Astrocyte of the cerebellum (primary cell): ENCODE measurements around the gene AEBP2.

Experiments used
- DNase-seq: peaks from one replicate; pipeline ENCODE4 v3.0.0-alpha.2; 2011; ENCODE audit warnings: low read depth
- H3K4me3 ChIP-seq: 2 replicates; pipeline ENCODE4 v1.5.1; 2011; ENCODE audit warnings: mild to moderate bottlenecking, low read depth, low read length, moderate library complexity
- CTCF ChIP-seq: IDR thresholded peaks from 2 replicates; pipeline ENCODE4 v1.5.1; 2012; ENCODE audit warnings: low read length, low read depth, moderate library complexity, mild to moderate bottlenecking; ENCODE audit errors: missing control alignments
- in situ Hi-C: cut with HindIII; loops from 2 replicates; pipeline ENCODE4 v1.10.0; 2017; ENCODE audit warnings: low sequenced_read_pairs

Gene AEBP2

GRCh38 chr12:19517583-19517982 is 78.3 kb downstream of the AEBP2 start:
- no peak for DNase-seq
- TF ChIP-seq CTCF: no peak
- in situ Hi-C loops: no loop called here
- no peak overlapping the region for H3K4me3 ChIP-seq

- no peak overlapping the region for H3K4me3 ChIP-seq
- DNase-seq: no peak
- in situ Hi-C loops: no loop called here
- no peak for TF ChIP-seq CTCF
Observed at GRCh38 chr12:19518209-19518608, 78.9 kb downstream of the AEBP2 start.

- no peak overlapping the region for H3K4me3 ChIP-seq
- no peak for DNase-seq
- TF ChIP-seq CTCF: no peak
- in situ Hi-C loops: no loop called here
Observed at GRCh38 chr12:19520646-19521415, 81.5 kb downstream of the AEBP2 start.

GRCh38 chr12:19525274-19525673 is 86.0 kb downstream of the AEBP2 start:
- in situ Hi-C loops: no loop called here
- DNase-seq: no peak
- TF ChIP-seq CTCF: no peak
- no peak overlapping the region for H3K4me3 ChIP-seq

GRCh38 chr12:19527866-19528265 is 88.6 kb downstream of the AEBP2 start:
- in situ Hi-C loops: no loop called here
- H3K4me3 ChIP-seq: no peak overlapping the region
- no peak for TF ChIP-seq CTCF
- no peak for DNase-seq

- no peak overlapping the region for H3K4me3 ChIP-seq
- no peak for DNase-seq
- in situ Hi-C loops: no loop called here
- TF ChIP-seq CTCF: no peak
Observed at GRCh38 chr12:19528750-19529149, 89.5 kb downstream of the AEBP2 start.
